ENCODE results near the gene LCE6A. TPM values are rescaled to one million over a fixed set of nuclear protein-coding genes. Genes with fewer than 3 reads are reported as not detected.

Gene LCE6A
- total RNA-seq, 4 donors from 2014 or later = not detected

DNA sequence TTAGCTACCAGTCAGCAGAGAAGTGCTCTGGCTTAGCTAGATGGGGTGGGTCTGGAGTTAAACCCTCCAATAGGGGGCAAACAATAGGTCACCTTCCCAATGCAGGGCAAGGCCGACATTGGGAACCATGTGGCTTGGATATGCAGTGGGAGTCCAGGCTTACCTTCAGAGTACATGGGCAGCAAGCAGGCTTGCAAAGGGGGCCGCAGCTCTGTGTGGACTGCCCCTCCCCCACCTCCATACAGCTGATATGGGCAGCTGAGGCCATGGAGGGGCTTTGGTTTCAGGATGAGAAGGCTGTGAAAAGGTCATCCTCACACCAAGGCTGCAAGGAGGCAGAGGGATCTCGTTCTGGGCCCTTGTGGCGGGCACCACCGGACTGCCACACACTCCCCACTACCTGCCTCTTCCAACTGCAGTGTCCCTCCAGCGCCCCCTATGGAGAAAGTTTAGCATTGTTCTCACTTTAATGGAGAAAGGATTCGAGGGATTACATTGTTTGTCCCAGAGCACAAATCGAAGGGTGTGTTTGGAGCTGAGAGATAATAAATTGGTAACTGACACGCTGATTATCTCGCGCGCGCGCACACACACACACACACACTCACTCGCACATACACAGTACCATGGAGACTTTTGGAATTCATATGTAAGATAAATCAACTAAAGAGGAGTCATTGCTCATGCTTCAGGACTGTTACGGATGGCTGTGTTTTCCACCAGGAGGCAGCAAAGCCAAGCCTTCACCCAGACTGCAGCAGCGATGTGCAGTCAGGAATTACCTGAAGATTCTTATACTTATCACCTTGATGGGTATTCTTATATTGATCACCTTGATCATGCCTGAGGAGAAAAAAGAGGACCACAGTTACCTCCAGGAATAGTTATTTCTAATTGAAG is 28.4 kb downstream of the LCE6A start:
- Histone ChIP-seq H3K27me3 (no peaks in the 10 kb centered on the region), H3K27ac (no peak overlapping the region), H3K4me1 (no peaks in the 10 kb centered on the region), H3K4me3 (no peak overlapping the region), H3K36me3 (no peaks in the 10 kb centered on the region), H3K9me3 (no peaks in the 10 kb centered on the region)
- intact Hi-C loops (cut with DNase I; ENCODE audit: low total_unique reads) (no loop called here), in situ Hi-C loops (cut with MboI; ENCODE audit: low pct_ligation_motif_present in 1 of 4, low pct_unique_long_range_greater_than_20kb in 1 of 4, low sequenced_read_pairs in 3 of 4) (loop anchor here in 1 of 4 donors (25.0 kb wide), 1 partner anchor 341 kb away; the partner anchor contains the start of genes LELP1 and PRR9)
- TF ChIP-seq, protein P1, sequence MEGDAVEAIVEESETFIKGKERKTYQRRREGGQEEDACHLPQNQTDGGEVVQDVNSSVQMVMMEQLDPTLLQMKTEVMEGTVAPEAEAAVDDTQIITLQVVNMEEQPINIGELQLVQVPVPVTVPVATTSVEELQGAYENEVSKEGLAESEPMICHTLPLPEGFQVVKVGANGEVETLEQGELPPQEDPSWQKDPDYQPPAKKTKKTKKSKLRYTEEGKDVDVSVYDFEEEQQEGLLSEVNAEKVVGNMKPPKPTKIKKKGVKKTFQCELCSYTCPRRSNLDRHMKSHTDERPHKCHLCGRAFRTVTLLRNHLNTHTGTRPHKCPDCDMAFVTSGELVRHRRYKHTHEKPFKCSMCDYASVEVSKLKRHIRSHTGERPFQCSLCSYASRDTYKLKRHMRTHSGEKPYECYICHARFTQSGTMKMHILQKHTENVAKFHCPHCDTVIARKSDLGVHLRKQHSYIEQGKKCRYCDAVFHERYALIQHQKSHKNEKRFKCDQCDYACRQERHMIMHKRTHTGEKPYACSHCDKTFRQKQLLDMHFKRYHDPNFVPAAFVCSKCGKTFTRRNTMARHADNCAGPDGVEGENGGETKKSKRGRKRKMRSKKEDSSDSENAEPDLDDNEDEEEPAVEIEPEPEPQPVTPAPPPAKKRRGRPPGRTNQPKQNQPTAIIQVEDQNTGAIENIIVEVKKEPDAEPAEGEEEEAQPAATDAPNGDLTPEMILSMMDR (IDR thresholded peaks at IDR 0.05) = peak in 2 of 5 experiments; percentile 16 to 17
- no peak for TF ChIP-seq POLR2A (IDR thresholded peaks at IDR 0.05)
- WGBS, 2 donors (ENCODE audit: low coverage in 1 of 2) = 61 to 65% methylated on average over 8 to 17 of the region's 17 CpGs
- DNase-seq = no peak

DNA sequence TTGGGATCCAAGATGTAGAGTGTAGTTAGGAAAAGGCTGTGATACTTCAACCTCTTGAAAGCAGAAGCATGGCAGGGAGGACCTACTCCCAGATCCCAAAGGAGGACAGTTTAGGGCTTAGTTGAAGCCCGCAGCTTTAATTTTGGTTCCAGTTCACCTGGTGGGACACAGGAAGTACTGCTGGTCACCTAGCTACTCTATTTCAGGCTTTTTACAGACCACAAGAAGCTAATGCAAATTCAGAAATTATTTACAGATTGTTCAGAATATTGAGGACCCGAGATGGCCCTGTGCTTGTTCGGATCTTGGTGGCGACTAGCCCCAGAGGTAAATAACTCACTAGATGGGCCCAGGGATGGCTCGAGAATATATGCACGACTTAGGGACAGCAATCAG is 29.1 kb downstream of the LCE6A start:
- Histone ChIP-seq H3K4me1 (no peaks in the 10 kb centered on the region), H3K9me3 (no peaks in the 10 kb centered on the region), H3K27me3 (no peaks in the 10 kb centered on the region), H3K4me3 (no peak overlapping the region), H3K36me3 (no peaks in the 10 kb centered on the region), H3K27ac (no peak overlapping the region)
- TF ChIP-seq POLR2AphosphoS5 (IDR thresholded peaks at IDR 0.05) (no peak), EP300 (IDR thresholded peaks at IDR 0.05; ENCODE audit: low read depth) (no peak), POLR2A (IDR thresholded peaks at IDR 0.05) (no peak)
- TF ChIP-seq, protein P1 (IDR thresholded peaks at IDR 0.05) = no peak
- intact Hi-C loops (cut with DNase I; ENCODE audit: low total_unique reads) (no loop called here), in situ Hi-C loops (cut with MboI; ENCODE audit: low pct_ligation_motif_present in 1 of 4, low pct_unique_long_range_greater_than_20kb in 1 of 4, low sequenced_read_pairs in 3 of 4) (loop anchor here in 1 of 4 donors (25.0 kb wide), 1 partner anchor 341 kb away; the partner anchor contains the start of genes LELP1 and PRR9)
- no peak for DNase-seq
- WGBS, 2 donors (ENCODE audit: low coverage in 1 of 2) = 84% methylated on average over 6 of the region's 6 CpGs; no CpG with 5 or more reads in 1 of the 2 donors

DNA sequence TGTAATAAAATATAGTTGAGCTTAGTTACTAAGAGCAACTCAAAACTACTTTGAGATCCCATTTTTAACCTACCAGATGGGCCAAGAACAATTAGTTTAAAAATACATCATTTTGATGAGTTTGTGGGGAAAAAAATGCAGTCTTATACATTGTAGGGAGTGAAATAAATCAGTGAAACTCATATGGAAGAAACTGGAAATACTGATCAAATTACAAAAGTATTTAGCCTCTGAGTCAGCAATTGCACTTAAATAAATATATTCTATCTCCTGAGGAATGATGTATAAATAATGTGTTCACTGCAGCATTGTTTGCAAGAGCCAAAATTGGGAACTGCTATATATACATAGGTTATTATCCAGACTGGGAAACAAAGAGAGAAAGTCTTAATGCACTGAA is 30.8 kb downstream of the LCE6A start:
- Histone ChIP-seq H3K27me3 (no peaks in the 10 kb centered on the region), H3K27ac (no peak overlapping the region), H3K9me3 (no peaks in the 10 kb centered on the region), H3K4me3 (no peak overlapping the region), H3K36me3 (no peaks in the 10 kb centered on the region), H3K4me1 (no peaks in the 10 kb centered on the region)
- TF ChIP-seq POLR2A (IDR thresholded peaks at IDR 0.05) = no peak
- TF ChIP-seq POLR2AphosphoS5 (IDR thresholded peaks at IDR 0.05) = no peak
- TF ChIP-seq EP300 (IDR thresholded peaks at IDR 0.05; ENCODE audit: low read depth) = no peak
- TF ChIP-seq, protein P1 (IDR thresholded peaks at IDR 0.05) = no peak
- intact Hi-C loops (cut with DNase I; ENCODE audit: low total_unique reads) = no loop called here
- in situ Hi-C loops (cut with MboI; ENCODE audit: low pct_ligation_motif_present in 1 of 4, low pct_unique_long_range_greater_than_20kb in 1 of 4, low sequenced_read_pairs in 3 of 4) = loop anchor here in 1 of 4 donors (25.0 kb wide), 1 partner anchor 339 kb away; the partner anchor contains the start of genes LELP1 and PRR9
- DNase-seq = no peak

DNA sequence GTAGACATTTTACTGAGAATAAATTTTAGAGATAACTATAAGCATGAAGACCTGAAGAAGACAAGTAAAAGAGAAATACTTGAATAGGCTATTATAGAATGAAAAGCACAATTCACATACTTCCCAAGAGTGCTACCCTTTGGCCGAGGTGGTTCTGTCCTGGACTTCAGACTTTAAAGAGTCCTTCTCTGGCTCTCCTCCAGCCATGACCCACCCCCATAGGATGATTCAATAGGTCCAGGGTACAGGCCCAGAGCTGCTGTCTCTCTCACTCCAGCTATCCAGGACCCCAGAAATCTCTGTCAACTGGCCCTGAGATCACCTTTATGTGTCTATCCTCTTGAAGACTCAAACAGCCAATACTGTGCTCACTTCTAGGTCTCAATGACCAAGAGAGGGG is 34.2 kb downstream of the LCE6A start:
- no peak overlapping the region for H3K4me3 ChIP-seq
- intact Hi-C loops (cut with DNase I; ENCODE audit: low total_unique reads) (no loop called here), in situ Hi-C loops (cut with MboI; ENCODE audit: low pct_ligation_motif_present in 1 of 4, low pct_unique_long_range_greater_than_20kb in 1 of 4, low sequenced_read_pairs in 3 of 4) (no loop called here)

More for the DNA sequence above, 34.2 kb downstream of the LCE6A start:
- Histone ChIP-seq H3K9me3 (no peaks in the 10 kb centered on the region), H3K4me1 (no peaks in the 10 kb centered on the region), H3K27me3 (no peaks in the 10 kb centered on the region), H3K27ac (no peak overlapping the region), H3K36me3 (no peaks in the 10 kb centered on the region)
- TF ChIP-seq POLR2AphosphoS5 (IDR thresholded peaks at IDR 0.05) (no peak), POLR2A (IDR thresholded peaks at IDR 0.05) (no peak), EP300 (IDR thresholded peaks at IDR 0.05; ENCODE audit: low read depth) (no peak)
- TF ChIP-seq, protein P1 (IDR thresholded peaks at IDR 0.05) = no peak
- no peak for DNase-seq
- WGBS, 2 donors (ENCODE audit: low coverage in 1 of 2) = 58% methylated on average over 1 of the region's 1 CpG; no CpG with 5 or more reads in 1 of the 2 donors
